ENCODE results near the gene ODR4.
"Not testable (repeated sequence)": the region's sequence is repeated elsewhere in the genome, so short reads cannot be mapped to it uniquely, and the experiment has no call there.

The ODR4 gene

GRCh38 chr1:186391841-186392240, 16.2 kb downstream of the ODR4 start:
- no peaks in the 10 kb centered on the region for H3K4me1 ChIP-seq (ENCODE audit: control insufficient read depth, insufficient read depth, low read length)
- no peak overlapping the region for H3K9ac ChIP-seq (ENCODE audit: low read length)
- H3K27me3 ChIP-seq (ENCODE audit: control insufficient read depth, insufficient read depth, low read length): no peaks in the 10 kb centered on the region
- H3K36me3 ChIP-seq (ENCODE audit: control insufficient read depth, insufficient read depth, low read length): no peaks in the 10 kb centered on the region
- no peak overlapping the region for H3K4me3 ChIP-seq (ENCODE audit: low read length)
- H3K9me3 ChIP-seq (ENCODE audit: control insufficient read depth, low read length): no peaks in the 10 kb centered on the region

DNA sequence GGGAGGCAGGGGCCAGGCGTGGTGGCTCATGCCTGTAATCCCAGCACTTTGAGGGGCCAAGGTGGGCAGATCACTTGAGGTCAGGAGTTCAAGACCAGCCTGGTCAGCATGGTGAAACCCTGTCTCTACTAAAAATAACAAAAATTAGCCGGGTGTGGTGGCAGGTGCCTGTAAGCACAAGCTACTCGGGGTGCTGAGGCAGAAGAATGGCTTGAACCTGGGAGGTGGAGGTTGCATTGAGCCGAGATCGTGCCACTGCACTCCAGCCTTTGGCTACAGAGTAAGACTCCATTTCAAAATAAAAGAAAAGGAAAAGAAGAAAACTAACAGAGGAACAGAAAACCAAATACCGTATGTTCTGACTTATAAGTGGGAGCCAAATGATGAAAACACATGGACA, 17.1 kb downstream of the ODR4 start:
- H3K9ac ChIP-seq (ENCODE audit: low read length); H3K4me1 ChIP-seq (ENCODE audit: control insufficient read depth, insufficient read depth, low read length); H3K36me3 ChIP-seq (ENCODE audit: control insufficient read depth, insufficient read depth, low read length); H3K4me3 ChIP-seq (ENCODE audit: low read length); H3K27me3 ChIP-seq (ENCODE audit: control insufficient read depth, insufficient read depth, low read length); H3K9me3 ChIP-seq (ENCODE audit: control insufficient read depth, low read length): not testable (repeated sequence)

GRCh38 chr1:186401446-186401845, 25.8 kb downstream of the ODR4 start:
- H3K9me3 ChIP-seq (ENCODE audit: control insufficient read depth, low read length); H3K4me3 ChIP-seq (ENCODE audit: low read length); H3K36me3 ChIP-seq (ENCODE audit: control insufficient read depth, insufficient read depth, low read length); H3K9ac ChIP-seq (ENCODE audit: low read length); H3K27me3 ChIP-seq (ENCODE audit: control insufficient read depth, insufficient read depth, low read length); H3K4me1 ChIP-seq (ENCODE audit: control insufficient read depth, insufficient read depth, low read length): not testable (repeated sequence)

DNA sequence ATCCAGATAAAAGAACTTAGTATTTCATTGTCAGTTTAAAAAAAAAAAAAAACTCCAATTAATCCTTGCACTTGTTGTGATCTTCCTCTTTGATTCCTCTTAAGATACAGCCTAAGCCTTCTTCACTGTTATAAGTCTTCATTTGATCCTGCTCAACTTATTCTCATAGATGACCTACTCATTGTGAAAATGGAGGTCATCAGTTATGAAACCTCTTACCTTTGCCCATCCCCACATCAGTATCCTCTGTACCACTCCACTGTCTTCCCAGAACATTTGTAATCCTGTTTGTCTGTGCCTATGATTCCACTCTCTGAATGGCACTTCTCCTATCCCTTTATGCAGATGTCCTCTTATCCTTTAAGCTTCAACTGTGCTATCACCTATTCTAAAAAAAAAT, 28.0 kb downstream of the ODR4 start:
- Histone ChIP-seq H3K4me1 (ENCODE audit: control insufficient read depth, insufficient read depth, low read length) (no peaks in the 10 kb centered on the region), H3K9me3 (ENCODE audit: control insufficient read depth, low read length) (no peaks in the 10 kb centered on the region), H3K36me3 (ENCODE audit: control insufficient read depth, insufficient read depth, low read length) (no peaks in the 10 kb centered on the region), H3K27me3 (ENCODE audit: control insufficient read depth, insufficient read depth, low read length) (no peaks in the 10 kb centered on the region), H3K9ac (ENCODE audit: low read length) (no peak overlapping the region), H3K4me3 (ENCODE audit: low read length) (no peak overlapping the region)

DNA sequence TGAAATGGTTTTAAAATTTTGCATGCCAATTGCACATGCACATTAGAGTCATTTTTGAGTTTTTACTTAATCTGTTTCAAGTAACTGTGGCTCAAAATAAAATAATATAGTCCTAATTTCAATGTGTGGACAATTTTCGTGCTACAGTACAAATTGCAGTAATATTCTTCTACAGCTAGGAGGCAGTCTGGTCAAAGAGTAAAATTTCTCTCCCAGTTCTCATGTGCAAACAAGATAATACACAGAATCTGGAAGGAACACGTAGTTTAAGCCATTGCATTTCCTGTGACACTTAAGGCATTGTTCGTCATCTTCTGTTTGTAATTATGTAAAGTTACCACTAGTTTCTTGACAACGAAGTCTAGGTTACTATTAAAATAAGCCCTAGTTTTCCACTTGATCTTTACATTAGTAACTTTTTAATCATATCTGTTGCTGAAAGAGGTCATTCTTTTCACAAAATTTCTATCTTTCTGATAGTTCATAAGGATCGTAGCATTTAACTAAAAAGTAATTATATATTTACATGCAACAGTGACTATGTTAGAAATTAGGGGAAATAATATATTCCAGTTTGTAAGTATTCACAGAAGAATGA, 28.9 kb downstream of the ODR4 start:
- Histone ChIP-seq H3K4me1 (ENCODE audit: control insufficient read depth, insufficient read depth, low read length) (no peaks in the 10 kb centered on the region), H3K9me3 (ENCODE audit: control insufficient read depth, low read length) (no peaks in the 10 kb centered on the region), H3K27me3 (ENCODE audit: control insufficient read depth, insufficient read depth, low read length) (no peaks in the 10 kb centered on the region), H3K9ac (ENCODE audit: low read length) (no peak overlapping the region), H3K4me3 (ENCODE audit: low read length) (no peak overlapping the region), H3K36me3 (ENCODE audit: control insufficient read depth, insufficient read depth, low read length) (no peaks in the 10 kb centered on the region)

- no peaks in the 10 kb centered on the region for H3K4me1 ChIP-seq (ENCODE audit: control insufficient read depth, insufficient read depth, low read length)
- H3K9ac ChIP-seq (ENCODE audit: low read length): no peak overlapping the region
- H3K36me3 ChIP-seq (ENCODE audit: control insufficient read depth, insufficient read depth, low read length): no peaks in the 10 kb centered on the region
- no peaks in the 10 kb centered on the region for H3K9me3 ChIP-seq (ENCODE audit: control insufficient read depth, low read length)
- H3K27me3 ChIP-seq (ENCODE audit: control insufficient read depth, insufficient read depth, low read length): no peaks in the 10 kb centered on the region
- no peak overlapping the region for H3K4me3 ChIP-seq (ENCODE audit: low read length)
Measured at GRCh38 chr1:186409091-186409490, 33.5 kb downstream of the ODR4 start.

DNA sequence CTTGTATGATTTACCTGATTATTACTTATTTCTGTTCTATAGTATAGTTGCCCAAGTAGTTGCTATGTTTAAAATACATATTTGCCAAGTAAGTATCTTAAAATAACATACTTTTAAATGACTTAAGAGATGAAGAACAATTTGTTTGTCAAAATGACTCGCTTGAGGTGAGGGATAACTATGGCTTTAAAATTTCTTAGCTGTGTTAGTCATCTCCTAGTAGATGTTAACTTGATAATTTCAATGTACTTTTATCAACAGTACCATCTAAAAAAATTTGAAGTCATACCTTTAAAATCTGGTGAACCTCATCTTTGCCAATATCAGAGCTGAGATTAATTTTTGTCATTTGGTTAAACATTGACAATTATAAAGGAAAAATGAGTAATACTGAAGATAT, 37.7 kb downstream of the ODR4 start:
- no peaks in the 10 kb centered on the region for H3K9me3 ChIP-seq (ENCODE audit: control insufficient read depth, low read length)
- no peak overlapping the region for H3K9ac ChIP-seq (ENCODE audit: low read length)
- no peaks in the 10 kb centered on the region for H3K36me3 ChIP-seq (ENCODE audit: control insufficient read depth, insufficient read depth, low read length)
- H3K4me3 ChIP-seq (ENCODE audit: low read length): no peak overlapping the region
- H3K27me3 ChIP-seq (ENCODE audit: control insufficient read depth, insufficient read depth, low read length): no peaks in the 10 kb centered on the region
- no peaks in the 10 kb centered on the region for H3K4me1 ChIP-seq (ENCODE audit: control insufficient read depth, insufficient read depth, low read length)

GRCh38 chr1:186418503-186418902, 42.9 kb downstream of the ODR4 start:
- Histone ChIP-seq H3K9me3 (ENCODE audit: control insufficient read depth, low read length) (no peaks in the 10 kb centered on the region), H3K27me3 (ENCODE audit: control insufficient read depth, insufficient read depth, low read length) (no peaks in the 10 kb centered on the region), H3K36me3 (ENCODE audit: control insufficient read depth, insufficient read depth, low read length) (no peaks in the 10 kb centered on the region), H3K9ac (ENCODE audit: low read length) (no peak overlapping the region), H3K4me3 (ENCODE audit: low read length) (no peak overlapping the region), H3K4me1 (ENCODE audit: control insufficient read depth, insufficient read depth, low read length) (no peaks in the 10 kb centered on the region)

- Histone ChIP-seq H3K36me3 (ENCODE audit: control insufficient read depth, insufficient read depth, low read length) (no peaks in the 10 kb centered on the region), H3K4me3 (ENCODE audit: low read length) (no peak overlapping the region), H3K27me3 (ENCODE audit: control insufficient read depth, insufficient read depth, low read length) (no peaks in the 10 kb centered on the region), H3K4me1 (ENCODE audit: control insufficient read depth, insufficient read depth, low read length) (no peaks in the 10 kb centered on the region), H3K9me3 (ENCODE audit: control insufficient read depth, low read length) (no peaks in the 10 kb centered on the region), H3K9ac (ENCODE audit: low read length) (no peak overlapping the region)
Measured at GRCh38 chr1:186420311-186420710, 44.7 kb downstream of the ODR4 start.

DNA sequence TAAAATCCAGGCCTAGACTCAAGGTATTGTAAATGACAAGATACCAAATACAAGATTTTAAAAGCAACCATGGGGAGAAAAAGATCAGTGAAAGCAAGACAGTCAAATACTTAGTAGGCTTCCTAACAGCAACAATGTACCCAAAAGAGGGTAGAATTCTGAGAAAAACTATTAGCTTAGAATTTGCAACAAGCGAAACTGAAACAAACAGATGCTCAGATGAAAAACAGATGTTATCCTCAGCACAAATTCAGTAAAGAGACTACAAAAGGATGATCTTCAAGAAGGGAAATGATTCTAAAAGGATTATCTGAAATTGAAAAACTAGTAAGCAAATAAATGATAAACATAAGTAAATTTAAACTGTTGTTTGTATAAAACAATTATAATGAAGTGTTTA, 45.3 kb downstream of the ODR4 start:
- no peak overlapping the region for H3K9ac ChIP-seq (ENCODE audit: low read length)
- H3K36me3 ChIP-seq (ENCODE audit: control insufficient read depth, insufficient read depth, low read length): no peaks in the 10 kb centered on the region
- H3K9me3 ChIP-seq (ENCODE audit: control insufficient read depth, low read length): no peaks in the 10 kb centered on the region
- no peaks in the 10 kb centered on the region for H3K27me3 ChIP-seq (ENCODE audit: control insufficient read depth, insufficient read depth, low read length)
- H3K4me1 ChIP-seq (ENCODE audit: control insufficient read depth, insufficient read depth, low read length): no peaks in the 10 kb centered on the region
- H3K4me3 ChIP-seq (ENCODE audit: low read length): no peak overlapping the region

DNA sequence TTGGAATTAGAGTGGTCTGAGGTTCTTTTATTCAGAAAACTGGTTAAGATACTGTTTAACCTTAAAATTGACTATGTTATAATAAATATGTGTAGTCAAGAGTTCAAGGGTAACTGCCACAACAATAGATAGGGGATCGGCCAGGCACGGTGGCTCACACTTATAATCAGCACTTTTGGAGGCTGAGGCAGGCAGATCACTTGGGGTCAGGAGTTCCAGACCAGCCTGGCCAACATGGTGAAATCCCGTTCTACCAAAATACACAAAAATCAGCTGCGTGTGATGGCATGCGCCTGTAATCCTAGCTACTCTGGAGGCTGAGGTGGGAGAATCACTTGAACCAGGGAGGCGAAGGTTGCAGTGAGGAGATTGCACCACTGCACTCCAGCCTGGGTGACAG, 45.8 kb downstream of the ODR4 start:
- Histone ChIP-seq H3K9ac (ENCODE audit: low read length) (no peak overlapping the region), H3K9me3 (ENCODE audit: control insufficient read depth, low read length) (no peaks in the 10 kb centered on the region), H3K27me3 (ENCODE audit: control insufficient read depth, insufficient read depth, low read length) (no peaks in the 10 kb centered on the region), H3K36me3 (ENCODE audit: control insufficient read depth, insufficient read depth, low read length) (no peaks in the 10 kb centered on the region), H3K4me1 (ENCODE audit: control insufficient read depth, insufficient read depth, low read length) (no peaks in the 10 kb centered on the region), H3K4me3 (ENCODE audit: low read length) (no peak overlapping the region)

- no peaks in the 10 kb centered on the region for H3K36me3 ChIP-seq (ENCODE audit: control insufficient read depth, insufficient read depth, low read length)
- H3K27me3 ChIP-seq (ENCODE audit: control insufficient read depth, insufficient read depth, low read length): no peaks in the 10 kb centered on the region
- H3K4me1 ChIP-seq (ENCODE audit: control insufficient read depth, insufficient read depth, low read length): no peaks in the 10 kb centered on the region
Measured at GRCh38 chr1:186424539-186424938, 48.9 kb downstream of the ODR4 start.

GRCh38 chr1:186426118-186426517, 50.5 kb downstream of the ODR4 start:
- no peaks in the 10 kb centered on the region for H3K4me1 ChIP-seq (ENCODE audit: control insufficient read depth, insufficient read depth, low read length)
- H3K9ac ChIP-seq (ENCODE audit: low read length): no peak overlapping the region
- H3K9me3 ChIP-seq (ENCODE audit: control insufficient read depth, low read length): no peaks in the 10 kb centered on the region
- no peaks in the 10 kb centered on the region for H3K36me3 ChIP-seq (ENCODE audit: control insufficient read depth, insufficient read depth, low read length)
- H3K27me3 ChIP-seq (ENCODE audit: control insufficient read depth, insufficient read depth, low read length): no peaks in the 10 kb centered on the region
- no peak overlapping the region for H3K4me3 ChIP-seq (ENCODE audit: low read length)

More at GRCh38 chr1:186424539-186424938, 48.9 kb downstream of the ODR4 start:
- Histone ChIP-seq H3K9me3 (ENCODE audit: control insufficient read depth, low read length) (no peaks in the 10 kb centered on the region), H3K4me3 (ENCODE audit: low read length) (no peak overlapping the region), H3K9ac (ENCODE audit: low read length) (no peak overlapping the region)
